OCI-LY3 (cell line): ENCODE results near the gene IFT122.
"Not testable (repeated sequence)": the region's sequence is repeated elsewhere in the genome, so short reads cannot be mapped to it uniquely, and the experiment has no call there.

Experiments
- H2AFZ ChIP-seq: fragments of 200-600, 300-600 bp; shearing (Covaris generic); 2 replicates; pipeline ENCODE4 v1.6.0; 2014; ENCODE audit warnings: antibody characterized with exemption, low read depth, low read length
- H3K27ac ChIP-seq: fragments of 200-600, 300-600 bp; sonication (generic); 2 replicates; pipeline ENCODE4 v1.5.1; 2014; ENCODE audit warnings: mild to moderate bottlenecking, low read length, moderate library complexity, mixed read lengths
- H3K27me3 ChIP-seq: fragments of 200-600, 300-600 bp; sonication (generic); 2 replicates; pipeline ENCODE4 v1.6.1; 2014; ENCODE audit warnings: low read depth, low read length, mixed read lengths
- H3K36me3 ChIP-seq: fragments of 200-600, 300-600 bp; sonication (generic); replicated peaks from 2 replicates; pipeline ENCODE3; 2014; ENCODE audit warnings: low read depth, low read length, mixed read lengths
- H3K4me1 ChIP-seq: fragments of 300-600, 200-600 bp; sonication (generic); 2 replicates; pipeline ENCODE4 v1.6.1; 2014; ENCODE audit warnings: low read length, mixed read lengths
- H3K4me2 ChIP-seq: fragments of 200-600, 300-600 bp; sonication (generic); 2 replicates; pipeline ENCODE4 v1.6.1; 2014; ENCODE audit warnings: low read length, mixed read lengths
- H3K4me3 ChIP-seq: fragments of 300-600, 200-600 bp; sonication (generic); 2 replicates; pipeline ENCODE4 v1.5.1; 2014; ENCODE audit warnings: antibody characterized with exemption, mild to moderate bottlenecking, low read length, moderate library complexity
- H3K79me2 ChIP-seq: fragments of 300-600, 200-600 bp; shearing (Covaris generic); 2 replicates; pipeline ENCODE4 v1.6.1; 2014; ENCODE audit warnings: mild to moderate bottlenecking, low read length, mixed read lengths
- H3K9ac ChIP-seq: fragments of 300-600, 200-600 bp; shearing (Covaris generic); 2 replicates; pipeline ENCODE4 v1.6.0; 2014; ENCODE audit warnings: mild to moderate bottlenecking, low read length, moderate library complexity
- H3K9me3 ChIP-seq: fragments of 200-600, 300-600 bp; shearing (Covaris generic); 2 replicates; pipeline ENCODE4 v1.6.1; 2014; ENCODE audit warnings: low read length, mixed read lengths; ENCODE audit not compliant: insufficient read depth
- H4K20me1 ChIP-seq: fragments of 200-600, 300-600 bp; sonication (generic); 2 replicates; pipeline ENCODE4 v1.6.1; 2016; ENCODE audit warnings: low read length, mixed read lengths; ENCODE audit not compliant: insufficient read depth
- EZH2phosphoT487 ChIP-seq: fragments of 200-600 bp; shearing (Covaris generic); IDR thresholded peaks from 2 replicates; pipeline ENCODE4 v1.6.1; 2018; ENCODE audit warnings: antibody characterized with exemption, mixed run types, low read depth
- TF ChIP-seq, protein P1 (sequence below): fragments of 200-600, 300-600 bp; sonication (generic); IDR thresholded peaks from 2 replicates; pipeline ENCODE4 v1.5.1; 2014; ENCODE audit warnings: antibody characterized with exemption, low read length, low read depth

Gene IFT122

DNA sequence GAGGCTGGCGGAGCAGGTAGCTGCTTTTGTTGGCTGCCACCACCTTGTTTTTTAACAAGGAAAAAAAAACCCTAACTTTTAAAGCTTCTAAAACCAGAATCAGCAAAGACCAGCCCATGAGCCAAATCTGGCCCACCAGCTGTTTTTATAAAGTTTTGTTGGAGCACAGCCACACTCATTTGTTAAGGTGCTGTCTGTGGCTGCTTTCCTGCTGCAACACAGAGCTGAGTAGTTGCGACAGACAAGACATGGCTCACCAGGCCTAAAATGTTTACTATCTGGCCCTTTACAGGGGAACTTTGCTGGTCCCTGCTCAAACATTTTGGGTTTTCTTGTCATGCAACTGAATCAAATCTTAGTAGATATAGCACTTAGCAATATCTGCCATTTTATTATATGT lies 30.5 kb upstream of the IFT122 start:
- Histone ChIP-seq H4K20me1 (no peaks in the 10 kb centered on the region), H3K27ac (no peak overlapping the region), H3K4me3 (no peak overlapping the region), H3K36me3 (no peaks in the 10 kb centered on the region), H3K4me2 (no peak overlapping the region), H3K4me1 (peaks cover 3% of the 10 kb centered on the region; the same call in 1 of the 2 replicates), H3K79me2 (no peaks in the 10 kb centered on the region), H2AFZ (no peak overlapping the region), H3K9ac (no peak overlapping the region), H3K27me3 (no peaks in the 10 kb centered on the region), H3K9me3 (no peaks in the 10 kb centered on the region)
- no peak for TF ChIP-seq EZH2phosphoT487
- TF ChIP-seq, protein P1, sequence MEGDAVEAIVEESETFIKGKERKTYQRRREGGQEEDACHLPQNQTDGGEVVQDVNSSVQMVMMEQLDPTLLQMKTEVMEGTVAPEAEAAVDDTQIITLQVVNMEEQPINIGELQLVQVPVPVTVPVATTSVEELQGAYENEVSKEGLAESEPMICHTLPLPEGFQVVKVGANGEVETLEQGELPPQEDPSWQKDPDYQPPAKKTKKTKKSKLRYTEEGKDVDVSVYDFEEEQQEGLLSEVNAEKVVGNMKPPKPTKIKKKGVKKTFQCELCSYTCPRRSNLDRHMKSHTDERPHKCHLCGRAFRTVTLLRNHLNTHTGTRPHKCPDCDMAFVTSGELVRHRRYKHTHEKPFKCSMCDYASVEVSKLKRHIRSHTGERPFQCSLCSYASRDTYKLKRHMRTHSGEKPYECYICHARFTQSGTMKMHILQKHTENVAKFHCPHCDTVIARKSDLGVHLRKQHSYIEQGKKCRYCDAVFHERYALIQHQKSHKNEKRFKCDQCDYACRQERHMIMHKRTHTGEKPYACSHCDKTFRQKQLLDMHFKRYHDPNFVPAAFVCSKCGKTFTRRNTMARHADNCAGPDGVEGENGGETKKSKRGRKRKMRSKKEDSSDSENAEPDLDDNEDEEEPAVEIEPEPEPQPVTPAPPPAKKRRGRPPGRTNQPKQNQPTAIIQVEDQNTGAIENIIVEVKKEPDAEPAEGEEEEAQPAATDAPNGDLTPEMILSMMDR, result no peak

DNA sequence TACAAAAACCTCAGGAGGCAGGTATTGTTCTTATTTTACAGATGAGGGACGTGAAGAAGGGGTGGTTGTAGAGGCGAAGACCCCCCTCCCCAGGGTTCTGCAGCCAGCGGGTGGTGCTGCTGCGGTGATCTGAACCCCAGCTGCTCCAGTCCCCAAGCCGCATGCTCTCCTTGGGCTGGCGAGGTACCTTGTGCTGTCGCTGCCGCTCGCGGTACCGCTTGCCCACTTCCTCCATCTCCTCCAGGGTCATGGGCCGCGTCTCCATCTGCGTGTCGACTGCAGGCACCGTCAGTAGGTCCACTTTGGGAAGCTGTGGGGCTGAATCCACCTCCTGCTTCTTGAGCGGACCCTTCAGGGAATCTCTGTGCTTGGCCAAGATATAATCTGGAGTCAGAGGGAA lies 29.1 kb upstream of the IFT122 start:
- Histone ChIP-seq H3K4me1 (peaks cover 3% of the 10 kb centered on the region; the same call in 1 of the 2 replicates), H2AFZ (no peak overlapping the region), H4K20me1 (no peaks in the 10 kb centered on the region), H3K27me3 (no peaks in the 10 kb centered on the region), H3K4me3 (no peak overlapping the region), H3K79me2 (no peaks in the 10 kb centered on the region), H3K36me3 (no peaks in the 10 kb centered on the region), H3K9ac (no peak overlapping the region), H3K9me3 (no peaks in the 10 kb centered on the region), H3K27ac (no peak overlapping the region), H3K4me2 (no peak overlapping the region)
- TF ChIP-seq, protein P1, result no peak

DNA sequence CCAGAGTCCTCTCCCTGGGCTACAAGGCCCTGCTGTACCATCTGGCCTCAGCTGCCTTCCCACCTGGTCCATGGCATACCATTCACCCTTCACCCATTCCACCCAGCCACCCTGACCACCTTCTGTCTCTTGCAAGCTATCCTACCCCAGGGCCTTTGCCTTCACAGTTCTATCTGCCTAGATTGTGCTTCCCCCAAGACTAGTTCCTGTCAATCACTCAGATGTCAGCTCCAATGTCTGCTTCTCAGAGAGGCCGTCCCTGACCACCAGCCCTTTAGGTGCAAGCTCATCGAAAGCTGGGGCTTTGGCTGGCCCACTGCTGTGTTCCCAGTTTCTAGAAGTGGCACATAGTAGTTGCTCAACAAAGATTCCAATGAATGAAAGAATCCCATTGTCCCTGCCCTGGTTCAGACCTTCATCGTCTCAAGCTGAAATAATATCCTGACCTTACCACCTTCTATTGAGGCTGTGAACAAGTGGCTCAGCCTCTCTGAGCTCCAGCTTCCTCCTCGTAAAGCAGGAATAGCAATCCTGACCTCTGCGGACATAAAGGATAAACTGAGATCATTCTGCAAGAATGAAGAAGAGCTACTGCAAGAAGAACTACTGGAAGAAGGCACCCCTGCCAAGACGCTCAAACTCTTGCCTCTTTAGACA lies 27.4 kb upstream of the IFT122 start:
- TF ChIP-seq EZH2phosphoT487, result no peak
- TF ChIP-seq, protein P1, result no peak
- Histone ChIP-seq H3K27me3 (no peaks in the 10 kb centered on the region), H3K27ac (no peak overlapping the region), H3K9me3 (no peaks in the 10 kb centered on the region), H3K4me2 (no peak overlapping the region), H3K4me1 (peaks cover 3% of the 10 kb centered on the region; the same call in 1 of the 2 replicates), H4K20me1 (no peaks in the 10 kb centered on the region), H3K36me3 (no peaks in the 10 kb centered on the region), H3K4me3 (no peak overlapping the region), H3K9ac (no peak overlapping the region), H2AFZ (no peak overlapping the region), H3K79me2 (no peaks in the 10 kb centered on the region)

DNA sequence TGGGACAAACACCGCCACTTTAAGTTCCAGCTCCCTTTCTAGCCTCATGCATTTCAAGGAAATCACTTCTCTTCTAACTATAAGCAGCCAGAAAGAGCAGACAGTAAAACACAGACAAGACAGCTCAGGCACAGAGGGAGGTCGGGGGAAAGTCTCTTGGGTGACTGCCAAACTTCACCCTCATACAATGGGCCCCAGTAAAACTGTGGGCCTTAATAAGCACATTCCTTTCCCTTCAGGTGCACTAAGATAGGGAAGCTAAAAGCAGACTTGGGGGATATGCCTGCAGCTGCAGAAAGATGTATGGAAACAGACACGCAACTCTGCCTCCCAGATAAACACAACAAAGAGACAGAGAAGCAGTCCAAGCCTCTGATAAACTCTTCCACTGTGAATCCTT lies 26.8 kb upstream of the IFT122 start:
- H2AFZ ChIP-seq, H3K9ac ChIP-seq, H3K4me1 ChIP-seq, H3K27me3 ChIP-seq, H4K20me1 ChIP-seq, H3K36me3 ChIP-seq, H3K27ac ChIP-seq, H3K4me2 ChIP-seq, H3K4me3 ChIP-seq, H3K9me3 ChIP-seq, H3K79me2 ChIP-seq: not testable (repeated sequence)
